Ovary (tissue), 9 donors: Measurements from ENCODE around the gene HECW1. TPM values are rescaled to one million over a fixed set of nuclear protein-coding genes. Genes with fewer than 3 reads are reported as not detected.

ENCODE experiments used
- DNase-seq, 5 donors: peaks; one replicate each; pipeline ENCODE4 v3.0.0-alpha.2; 2019 to 2020
- H3K27ac ChIP-seq, 2 donors: fragments of 200-600 bp; one replicate each; pipeline versions ENCODE4 v1.5.1 to v1.8.0; 2019 to 2022
- H3K27me3 ChIP-seq: fragments of 200-600 bp; one replicate; pipeline ENCODE4 v1.8.0; 2022
- H3K36me3 ChIP-seq: fragments of 200-600 bp; sonication (generic); one replicate; pipeline ENCODE4 v1.5.1; 2019
- H3K4me1 ChIP-seq: one replicate; pipeline ENCODE4 v1.8.1; 2013; ENCODE audit warnings: mild to moderate bottlenecking, moderate library complexity; ENCODE audit not compliant: insufficient read depth
- H3K4me3 ChIP-seq: fragments of 200-600 bp; sonication (generic); one replicate; pipeline ENCODE4 v1.5.1; 2017
- H3K9me3 ChIP-seq, 2 donors: fragments of 200-600 bp in 1 of 2; sonication (generic) in 1 of 2; one replicate each; pipeline versions ENCODE4 v1.5.1 to v1.8.1; 2013 to 2019; ENCODE audit warnings: mild to moderate bottlenecking in 1 of 2, moderate library complexity in 1 of 2
- CTCF ChIP-seq, 3 donors: fragments of 450-650 bp in 2 of 3; fragments of 200-600 bp in 1 of 3; IDR thresholded peaks; one replicate each; pipeline versions ENCODE4 v1.5.1 to v1.8.0; 2016 to 2022; ENCODE audit warnings: antibody characterized with exemption in 3 of 3, mild to moderate bottlenecking in 1 of 3
- EP300 ChIP-seq: sonication (generic); formaldehyde crosslinking; IDR thresholded peaks from one replicate; pipeline ENCODE4 v1.6.1; 2017; ENCODE audit warnings: antibody characterized with exemption
- POLR2A ChIP-seq: fragments of 450-650 bp; IDR thresholded peaks from one replicate; pipeline ENCODE4 v1.6.1; 2017; ENCODE audit warnings: antibody characterized with exemption, mild to moderate bottlenecking, moderate library complexity
- WGBS, 3 donors: extraction: QIAGEN DNeasy Blood & Tissue Kit in 1 of 3; methylation state at CpG; one replicate each; pipeline versions ENCODE4 v1.1.5 to v1.1.7; 2013 to 2017; 5-methylcytosine and 5-hydroxymethylcytosine counted together
- intact Hi-C, 4 donors: fragments of 100-400 bp; cut with DNase I; formaldehyde crosslinking; loops; one replicate each; pipeline versions ENCODE4 v1.11.0 to v1.15.1; 2022 to 2023
- polyA plus RNA-seq, 2 donors: library from polyadenylated mRNA; stranded (reverse); fragments of 200-250 nt in 1 of 2; fragments of 350-450 nt in 1 of 2; fragmentation: Illumina TruSeq in 1 of 2; extraction: RNeasy Lipid Tissue Mini Kit (QIAGEN cat#74804) in 1 of 2; gene quantifications; one replicate each; pipeline ENCODE4 v1.2.3, GENCODE V29; 2013 to 2014
- total RNA-seq, 7 donors: library from RNA; depleted of rRNA in 2 of 7; stranded (reverse); fragments of >200 nt in 2 of 7; fragmentation: NEBNext Ultra II Directional in 3 of 7; extraction: Animal tissue kit (Norgen Biotek cat#: 25700) in 3 of 7; gene quantifications; one replicate each; pipeline versions ENCODE4 v1.1.0 to v1.2.4, GENCODE V29; 2016 to 2023
- donor health status: DM: no; HTN: no; CAD: no; lungs with moderate emphysema.
- donor health status: DM: no; HTN: no; CAD: no.
- donor health status: Bipolar disorder and iron deficiency.
- donor health status: DM: yes; HTN: yes; CAD: no.
- donor health status: DM: no; HTN: no; CAD: no.
- donor health status: DM: yes; HTN: yes; CAD: no.

Gene HECW1
- total and polyA plus RNA-seq, 9 donors, result 0.31 to 6.4 (median 1.8) TPM; not detected in 1

GRCh38 chr7:43179393-43179792, 66.9 kb downstream of the HECW1 start:
- no peak for DNase-seq
- TF ChIP-seq EP300 (no peak), CTCF (IDR thresholded peaks at IDR 0.05) (no peak), POLR2A (no peak)
- H3K4me3 ChIP-seq, result no peak overlapping the region
- H3K36me3 ChIP-seq, result no peaks in the 10 kb centered on the region
- WGBS, 3 donors, result 69 to 76% (median 69%) methylated on average over 2 of the region's 2 CpGs
- H3K4me1 ChIP-seq, result no peaks in the 10 kb centered on the region
- no peak overlapping the region for H3K27ac ChIP-seq
- intact Hi-C loops, result no loop called here
- no peaks in the 10 kb centered on the region for H3K27me3 ChIP-seq
- H3K9me3 ChIP-seq, result no peaks in the 10 kb centered on the region

GRCh38 chr7:43192806-43193460, 80.5 kb downstream of the HECW1 start:
- WGBS, 3 donors, result 88 to 95% (median 93%) methylated on average over 7 of the region's 7 CpGs
- no peak for TF ChIP-seq EP300
- TF ChIP-seq CTCF (IDR thresholded peaks at IDR 0.05), result no peak
- TF ChIP-seq POLR2A, result no peak
- intact Hi-C loops, result no loop called here
- no peak overlapping the region for H3K27ac ChIP-seq
- no peaks in the 10 kb centered on the region for H3K27me3 ChIP-seq
- H3K36me3 ChIP-seq, result no peaks in the 10 kb centered on the region
- no peaks in the 10 kb centered on the region for H3K9me3 ChIP-seq
- H3K4me1 ChIP-seq, result no peaks in the 10 kb centered on the region
- DNase-seq, result no peak
- H3K4me3 ChIP-seq, result no peak overlapping the region

GRCh38 chr7:43193893-43194292, 81.4 kb downstream of the HECW1 start:
- H3K36me3 ChIP-seq, result no peaks in the 10 kb centered on the region
- TF ChIP-seq EP300, result no peak
- TF ChIP-seq POLR2A, result no peak
- TF ChIP-seq CTCF (IDR thresholded peaks at IDR 0.05), result no peak
- H3K27ac ChIP-seq, result no peak overlapping the region
- intact Hi-C loops, result no loop called here
- H3K4me1 ChIP-seq, result no peaks in the 10 kb centered on the region
- DNase-seq, result no peak
- no peaks in the 10 kb centered on the region for H3K9me3 ChIP-seq
- WGBS, 3 donors, result 72 to 79% (median 75%) methylated on average over 2 of the region's 2 CpGs
- H3K27me3 ChIP-seq, result no peaks in the 10 kb centered on the region
- H3K4me3 ChIP-seq, result no peak overlapping the region

GRCh38 chr7:43195256-43195655, 82.8 kb downstream of the HECW1 start:
- Histone ChIP-seq H3K27ac (no peak overlapping the region), H3K9me3 (no peaks in the 10 kb centered on the region), H3K4me1 (no peaks in the 10 kb centered on the region), H3K4me3 (no peak overlapping the region), H3K27me3 (no peaks in the 10 kb centered on the region), H3K36me3 (no peaks in the 10 kb centered on the region)
- DNase-seq, result no peak
- TF ChIP-seq CTCF (IDR thresholded peaks at IDR 0.05) (no peak), POLR2A (no peak), EP300 (no peak)
- WGBS, 3 donors, result 87 to 90% (median 88%) methylated on average over 7 of the region's 7 CpGs
- intact Hi-C loops, result no loop called here
